Vagina (tissue), 2 donors: ENCODE data around the gene LUZP4.

ENCODE experiments used
- CTCF ChIP-seq, 3 experiments: fragments of 450-650 bp in 2 of 3; fragments of 200-600 bp in 1 of 3; sonication (generic) in 1 of 3; IDR thresholded peaks; one replicate each; pipeline ENCODE4 v1.5.1; 2017 to 2019; ENCODE audit warnings: antibody characterized with exemption in 3 of 3, mild to moderate bottlenecking in 2 of 3, moderate library complexity in 2 of 3
- POLR2A ChIP-seq, 2 donors: fragments of 450-650 bp; IDR thresholded peaks; one replicate each; pipeline ENCODE4 v1.6.1; 2017; ENCODE audit warnings: antibody characterized with exemption in 2 of 2, mild to moderate bottlenecking in 2 of 2, moderate library complexity in 2 of 2
- POLR2AphosphoS5 ChIP-seq, 2 donors: sonication (generic); formaldehyde crosslinking; IDR thresholded peaks; one replicate each; pipeline ENCODE4 v1.9.0; 2017; ENCODE audit warnings: antibody characterized with exemption in 2 of 2, mild to moderate bottlenecking in 2 of 2, low read depth in 1 of 2; ENCODE audit not compliant: insufficient read depth in 1 of 2

GRCh38 chrX:115344885-115345614 lies 55.5 kb downstream of the LUZP4 start:
- TF ChIP-seq CTCF (IDR thresholded peaks at IDR 0.05) (no peak), POLR2AphosphoS5 (IDR thresholded peaks at IDR 0.05; ENCODE audit: insufficient read depth in 1 of 2, low read depth in 1 of 2) (peak in 1 of 2 donors; percentile 37), POLR2A (IDR thresholded peaks at IDR 0.05) (no peak)
